Activated CD8-positive, alpha-beta memory T cell treated with anti-CD3 and anti-CD28 coated beads, Interleukin-2, amount 10 ng/mL, durations not matched to agents 7 days and 5 days (primary cell): ENCODE results near the gene TOGARAM2. TPM values are rescaled to one million over a fixed set of nuclear protein-coding genes. Genes with fewer than 3 reads are reported as not detected.

Experiments
- ATAC-seq: fragments of 150-1000 bp; cut with Tn5 transposase; one replicate; pipeline ENCODE4 v1.10.0; 2021; ENCODE audit warnings: moderate library complexity
- CTCF ChIA-PET: fragments of 350-600 bp; sonication (Branson Sonifier 250); formaldehyde crosslinking; loops from one replicate; lab custom pipeline; 2021; ENCODE audit warnings: antibody characterized with exemption; lab: Charles Lee
- DNase-seq: peaks from one replicate; pipeline ENCODE4 v3.0.0-alpha.2; 2020
- H3K27ac Mint-ChIP-seq: one replicate; pipeline ENCODE4 v1.8.0; 2021; ENCODE audit warnings: mild to moderate bottlenecking, mixed read lengths
- H3K27me3 Mint-ChIP-seq: one replicate; pipeline ENCODE4 v1.8.0; 2021; ENCODE audit warnings: mixed read lengths
- H3K36me3 Mint-ChIP-seq: one replicate; pipeline ENCODE4 v1.8.0; 2021; ENCODE audit warnings: mild to moderate bottlenecking, mixed read lengths
- H3K4me1 Mint-ChIP-seq: one replicate; pipeline ENCODE4 v1.8.0; 2021; ENCODE audit warnings: mixed read lengths
- H3K4me3 Mint-ChIP-seq: one replicate; pipeline ENCODE4 v1.8.0; 2021; ENCODE audit warnings: mild to moderate bottlenecking, moderate library complexity, mixed read lengths
- H3K9me3 Mint-ChIP-seq: one replicate; pipeline ENCODE4 v1.8.0; 2022; ENCODE audit warnings: low read depth, mixed read lengths
- total RNA-seq, 2 experiments: library from RNA; stranded (reverse); gene quantifications; one replicate each; pipeline ENCODE4 v1.2.3, GENCODE V29; 2021

TOGARAM2 gene
- total RNA-seq, 2 experiments from 2014 or later: 15.0 to 23.9 TPM

GRCh38 chr2:28979576-28980366, 1.3 kb upstream of the TOGARAM2 start:
- no peak for DNase-seq
- H3K27ac Mint-ChIP-seq: no peak overlapping the region
- CTCF ChIA-PET: interaction anchor here (1.1 kb wide), 1 partner anchor 17 kb away, joined by 3 read pairs; no protein-coding TSS in a partner anchor

GRCh38 chr2:28980368-28981015, 606 bp upstream of the TOGARAM2 start:
- Mint-ChIP-seq H3K27ac (no peak overlapping the region), H3K4me1 (no peaks in the 10 kb centered on the region), H3K4me3 (no peak overlapping the region), H3K27me3 (no peaks in the 10 kb centered on the region), H3K36me3 (no peaks in the 10 kb centered on the region), H3K9me3 (no peaks in the 10 kb centered on the region)
- no peak for DNase-seq
- ATAC-seq: no peak
- CTCF ChIA-PET: interaction anchor here (1.1 to 1.4 kb wide), 2 partner anchors 16 to 32 kb away, joined by 3 to 5 read pairs; no protein-coding TSS in a partner anchor

More at GRCh38 chr2:28979576-28980366, 1.3 kb upstream of the TOGARAM2 start:
- Mint-ChIP-seq H3K36me3 (no peaks in the 10 kb centered on the region), H3K4me1 (no peaks in the 10 kb centered on the region), H3K4me3 (no peak overlapping the region), H3K9me3 (no peaks in the 10 kb centered on the region), H3K27me3 (no peaks in the 10 kb centered on the region)
- ATAC-seq: no peak

GRCh38 chr2:28981620-28982376, 700 bp downstream of the TOGARAM2 start:
- H3K4me3 Mint-ChIP-seq: no peak overlapping the region
- H3K9me3 Mint-ChIP-seq: no peaks in the 10 kb centered on the region
- CTCF ChIA-PET: interaction anchor here (1.4 kb wide), 1 partner anchor 30 kb away, joined by 5 read pairs; no protein-coding TSS in a partner anchor
- no peaks in the 10 kb centered on the region for H3K36me3 Mint-ChIP-seq
- DNase-seq: no peak
- no peak overlapping the region for H3K27ac Mint-ChIP-seq
- H3K4me1 Mint-ChIP-seq: peaks cover 7% of the 10 kb centered on the region
- ATAC-seq: peak; percentile 30
- no peaks in the 10 kb centered on the region for H3K27me3 Mint-ChIP-seq

- DNase-seq: no peak
- Mint-ChIP-seq H3K27ac (no peak overlapping the region), H3K4me1 (peaks cover 9% of the 10 kb centered on the region), H3K27me3 (no peaks in the 10 kb centered on the region), H3K4me3 (no peak overlapping the region), H3K9me3 (no peaks in the 10 kb centered on the region), H3K36me3 (no peaks in the 10 kb centered on the region)
- ATAC-seq: no peak
- CTCF ChIA-PET: interaction anchor here (0.8 kb wide), 1 partner anchor 33 kb away, joined by 3 read pairs; no protein-coding TSS in a partner anchor
Observed at GRCh38 chr2:28982381-28982950, 1.4 kb downstream of the TOGARAM2 start.

GRCh38 chr2:28986429-28986828, 5.3 kb downstream of the TOGARAM2 start:
- Mint-ChIP-seq H3K9me3 (no peaks in the 10 kb centered on the region), H3K4me1 (peaks cover 9% of the 10 kb centered on the region), H3K27ac (no peak overlapping the region), H3K27me3 (no peaks in the 10 kb centered on the region), H3K4me3 (no peak overlapping the region), H3K36me3 (no peaks in the 10 kb centered on the region)
- no peak for DNase-seq
- no peak for ATAC-seq
- CTCF ChIA-PET: interaction anchor here (0.7 kb wide), 1 partner anchor 24 kb away, joined by 3 read pairs; no protein-coding TSS in a partner anchor

GRCh38 chr2:28989973-28990372, 8.9 kb downstream of the TOGARAM2 start:
- Mint-ChIP-seq H3K27ac (no peak overlapping the region), H3K27me3 (no peaks in the 10 kb centered on the region), H3K36me3 (no peaks in the 10 kb centered on the region), H3K4me3 (no peak overlapping the region), H3K9me3 (no peaks in the 10 kb centered on the region), H3K4me1 (peaks cover 9% of the 10 kb centered on the region)
- no peak for ATAC-seq
- CTCF ChIA-PET: no interaction called here
- DNase-seq: no peak

- no peak overlapping the region for H3K4me3 Mint-ChIP-seq
- no peaks in the 10 kb centered on the region for H3K9me3 Mint-ChIP-seq
- no peaks in the 10 kb centered on the region for H3K27me3 Mint-ChIP-seq
- ATAC-seq: no peak
- H3K4me1 Mint-ChIP-seq: peaks cover 9% of the 10 kb centered on the region
- no peaks in the 10 kb centered on the region for H3K36me3 Mint-ChIP-seq
- H3K27ac Mint-ChIP-seq: no peak overlapping the region
- CTCF ChIA-PET: no interaction called here
- DNase-seq: no peak
Observed at GRCh38 chr2:28990445-28990844, 9.3 kb downstream of the TOGARAM2 start.

- Mint-ChIP-seq H3K27ac (no peak overlapping the region), H3K36me3 (no peaks in the 10 kb centered on the region), H3K9me3 (no peaks in the 10 kb centered on the region), H3K4me1 (peaks cover 8% of the 10 kb centered on the region), H3K27me3 (no peaks in the 10 kb centered on the region), H3K4me3 (no peak overlapping the region)
- ATAC-seq: no peak
- CTCF ChIA-PET: interaction anchor here (1.2 kb wide), 1 partner anchor 24 kb away, joined by 3 read pairs; no protein-coding TSS in a partner anchor
- DNase-seq: no peak
Observed at GRCh38 chr2:28991021-28991420, 9.9 kb downstream of the TOGARAM2 start.

GRCh38 chr2:28991460-28991859, 10.4 kb downstream of the TOGARAM2 start:
- no peak overlapping the region for H3K4me3 Mint-ChIP-seq
- no peaks in the 10 kb centered on the region for H3K27me3 Mint-ChIP-seq
- CTCF ChIA-PET: interaction anchor here (1.2 kb wide), 1 partner anchor 24 kb away, joined by 3 read pairs; no protein-coding TSS in a partner anchor
- H3K27ac Mint-ChIP-seq: no peak overlapping the region
- no peaks in the 10 kb centered on the region for H3K9me3 Mint-ChIP-seq
- H3K4me1 Mint-ChIP-seq: peaks cover 4% of the 10 kb centered on the region
- no peak for ATAC-seq
- no peak for DNase-seq
- no peaks in the 10 kb centered on the region for H3K36me3 Mint-ChIP-seq

- Mint-ChIP-seq H3K27me3 (no peaks in the 10 kb centered on the region), H3K36me3 (no peaks in the 10 kb centered on the region), H3K4me3 (no peak overlapping the region), H3K27ac (no peak overlapping the region), H3K4me1 (no peaks in the 10 kb centered on the region), H3K9me3 (no peaks in the 10 kb centered on the region)
- DNase-seq (no peak), ATAC-seq (no peak)
- CTCF ChIA-PET: no interaction called here
Observed at GRCh38 chr2:28993206-28993960, 12.3 kb downstream of the TOGARAM2 start.

- CTCF ChIA-PET: no interaction called here
- no peaks in the 10 kb centered on the region for H3K9me3 Mint-ChIP-seq
- H3K27me3 Mint-ChIP-seq: no peaks in the 10 kb centered on the region
- ATAC-seq (no peak), DNase-seq (no peak)
- no peak overlapping the region for H3K4me3 Mint-ChIP-seq
- H3K4me1 Mint-ChIP-seq: no peaks in the 10 kb centered on the region
- no peak overlapping the region for H3K27ac Mint-ChIP-seq
- H3K36me3 Mint-ChIP-seq: no peaks in the 10 kb centered on the region
Observed at GRCh38 chr2:28994074-28994473, 13.0 kb downstream of the TOGARAM2 start.

GRCh38 chr2:28994679-28995078, 13.6 kb downstream of the TOGARAM2 start:
- Mint-ChIP-seq H3K4me1 (peaks cover under 1% of the 10 kb centered on the region), H3K4me3 (no peak overlapping the region), H3K9me3 (no peaks in the 10 kb centered on the region), H3K27me3 (no peaks in the 10 kb centered on the region), H3K27ac (no peak overlapping the region), H3K36me3 (no peaks in the 10 kb centered on the region)
- CTCF ChIA-PET: interaction anchor here (9.9 kb wide), 1 partner anchor 18 kb away, joined by 94 read pairs; no protein-coding TSS in a partner anchor
- no peak for ATAC-seq
- DNase-seq: no peak
